ENCODE data around the gene GPSM1.

DNA sequence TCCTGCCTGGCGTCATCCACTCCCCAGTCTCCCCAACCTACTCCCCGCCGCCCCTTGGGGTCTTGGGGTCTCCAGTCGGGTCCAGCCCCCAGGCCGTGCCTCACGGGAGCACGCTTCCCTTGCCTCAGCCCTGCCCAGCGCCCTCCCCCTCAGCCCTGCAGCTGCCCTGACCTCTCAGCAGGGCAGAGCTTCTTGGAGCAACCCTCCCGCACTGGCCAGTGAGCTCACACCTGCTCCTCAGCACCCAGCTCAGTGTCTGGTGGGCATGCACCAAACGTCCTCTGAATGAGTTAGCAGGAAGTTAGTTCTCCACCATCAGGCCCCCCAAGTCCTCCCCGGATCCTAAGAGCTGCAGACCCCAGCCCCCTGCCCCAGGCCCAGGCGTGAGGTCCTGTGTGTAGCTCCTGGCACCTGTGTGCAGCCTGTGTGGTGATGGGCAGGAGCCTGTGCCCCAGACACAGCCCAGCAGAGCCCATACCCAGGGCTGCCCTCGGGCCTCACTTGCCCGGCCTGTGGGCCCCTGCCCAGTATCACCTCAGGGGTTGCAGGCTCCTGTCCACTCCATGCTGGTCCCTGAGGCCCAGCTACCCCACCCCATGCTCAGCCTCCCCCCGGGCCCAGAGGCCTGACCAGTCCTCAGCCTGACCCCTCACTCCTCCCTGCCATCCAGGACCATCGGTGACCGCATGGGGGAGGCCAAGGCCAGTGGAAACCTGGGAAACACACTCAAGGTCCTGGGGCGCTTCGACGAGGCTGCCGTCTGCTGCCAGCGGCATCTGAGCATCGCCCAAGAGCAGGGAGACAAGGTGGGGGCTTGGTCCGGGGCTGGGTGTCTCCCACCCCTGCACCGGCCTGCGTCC is 8.2 kb downstream of the GPSM1 start:
- TF ChIP-seq, protein P1, sequence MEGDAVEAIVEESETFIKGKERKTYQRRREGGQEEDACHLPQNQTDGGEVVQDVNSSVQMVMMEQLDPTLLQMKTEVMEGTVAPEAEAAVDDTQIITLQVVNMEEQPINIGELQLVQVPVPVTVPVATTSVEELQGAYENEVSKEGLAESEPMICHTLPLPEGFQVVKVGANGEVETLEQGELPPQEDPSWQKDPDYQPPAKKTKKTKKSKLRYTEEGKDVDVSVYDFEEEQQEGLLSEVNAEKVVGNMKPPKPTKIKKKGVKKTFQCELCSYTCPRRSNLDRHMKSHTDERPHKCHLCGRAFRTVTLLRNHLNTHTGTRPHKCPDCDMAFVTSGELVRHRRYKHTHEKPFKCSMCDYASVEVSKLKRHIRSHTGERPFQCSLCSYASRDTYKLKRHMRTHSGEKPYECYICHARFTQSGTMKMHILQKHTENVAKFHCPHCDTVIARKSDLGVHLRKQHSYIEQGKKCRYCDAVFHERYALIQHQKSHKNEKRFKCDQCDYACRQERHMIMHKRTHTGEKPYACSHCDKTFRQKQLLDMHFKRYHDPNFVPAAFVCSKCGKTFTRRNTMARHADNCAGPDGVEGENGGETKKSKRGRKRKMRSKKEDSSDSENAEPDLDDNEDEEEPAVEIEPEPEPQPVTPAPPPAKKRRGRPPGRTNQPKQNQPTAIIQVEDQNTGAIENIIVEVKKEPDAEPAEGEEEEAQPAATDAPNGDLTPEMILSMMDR (IDR thresholded peaks at IDR 0.05): no peak
- TF ChIP-seq EZH2 (IDR thresholded peaks at IDR 0.05) (no peak), EZH2phosphoT487 (IDR thresholded peaks at IDR 0.05) (no peak)
